HG02840 (cell line): Measurements from ENCODE around the gene LAMC2.
"Not testable (repeated sequence)": the region's sequence is repeated elsewhere in the genome, so short reads cannot be mapped to it uniquely, and the experiment has no call there.

Experiments
- ATAC-seq: cut with Tn5 transposase; IDR thresholded peaks from one replicate; pipeline ENCODE4 v1.9.1; 2021; ENCODE audit warnings: mild to moderate bottlenecking, moderate library complexity, moderate number of reproducible peaks; ENCODE audit not compliant: unreplicated experiment, low FRiP score

The LAMC2 gene

GRCh38 chr1:183251101-183251958, 65.3 kb downstream of the LAMC2 start:
- no peak for ATAC-seq

GRCh38 chr1:183251959-183252450, 65.9 kb downstream of the LAMC2 start:
- no peak for ATAC-seq

GRCh38 chr1:183255073-183255472, 69.0 kb downstream of the LAMC2 start:
- no peak for ATAC-seq

- ATAC-seq, result no peak
Measured at GRCh38 chr1:183259924-183260323, 73.9 kb downstream of the LAMC2 start.

- no peak for ATAC-seq
Measured at GRCh38 chr1:183262628-183263200, 76.7 kb downstream of the LAMC2 start.

- ATAC-seq, result no peak
Measured at GRCh38 chr1:183263886-183264602, 78.0 kb downstream of the LAMC2 start.

- ATAC-seq, result no peak
Measured at GRCh38 chr1:183267646-183268431, 81.8 kb downstream of the LAMC2 start.

GRCh38 chr1:183270541-183271141, 84.6 kb downstream of the LAMC2 start:
- no peak for ATAC-seq

GRCh38 chr1:183272390-183272848, 86.4 kb downstream of the LAMC2 start:
- no peak for ATAC-seq

GRCh38 chr1:183273300-183273699, 87.2 kb downstream of the LAMC2 start:
- ATAC-seq, result no peak

GRCh38 chr1:183273984-183274383, 87.9 kb downstream of the LAMC2 start:
- not testable (repeated sequence) for ATAC-seq

GRCh38 chr1:183274836-183275235, 88.8 kb downstream of the LAMC2 start:
- no peak for ATAC-seq

- no peak for ATAC-seq
Measured at GRCh38 chr1:183275322-183275721, 89.3 kb downstream of the LAMC2 start.

- ATAC-seq, result no peak
Measured at GRCh38 chr1:183276386-183277080, 90.5 kb downstream of the LAMC2 start.

GRCh38 chr1:183277821-183278738, 92.0 kb downstream of the LAMC2 start:
- ATAC-seq, result no peak

- no peak for ATAC-seq
Measured at GRCh38 chr1:183278739-183279591, 92.9 kb downstream of the LAMC2 start.

- no peak for ATAC-seq
Measured at GRCh38 chr1:183279835-183280234, 93.8 kb downstream of the LAMC2 start.
